OCI-LY7 (cell line): ENCODE measurements around the gene DOCK9. TPM values are rescaled to one million over a fixed set of nuclear protein-coding genes. Genes with fewer than 3 reads are reported as not detected.

Source experiments
- BruUV-seq: library from RNA; stranded (reverse); fragments of 400-500 nt; replicated peaks from 2 replicates; lab custom pipeline; 2021; lab: Mats Ljungman, UMichigan
- CTCF ChIA-PET: fragments of 300-600 bp; sonication (Branson Sonifier 250); formaldehyde crosslinking; loops from one replicate; lab custom pipeline; 2022; ENCODE audit warnings: antibody characterized with exemption; ENCODE audit not compliant: unreplicated experiment; lab: Charles Lee
- POLR2A ChIA-PET: fragments of 300-600 bp; sonication (Branson Sonifier 250); formaldehyde crosslinking; loops from one replicate; lab custom pipeline; 2022; ENCODE audit warnings: antibody characterized with exemption; lab: Charles Lee
- DNase-seq: peaks from one replicate; pipeline ENCODE4 v3.0.0-alpha.2; 2015; ENCODE audit warnings: low spot score
- H2AFZ ChIP-seq: fragments of 200-600 bp; sonication (generic), shearing (Covaris generic); 2 replicates; pipeline ENCODE4 v1.6.1; 2014; ENCODE audit warnings: mild to moderate bottlenecking, antibody characterized with exemption, low read length, moderate library complexity
- H3K27ac ChIP-seq: fragments of 200-600 bp; sonication (generic); 2 replicates; pipeline ENCODE4 v1.5.1; 2014; ENCODE audit warnings: mixed run types, low read depth, mild to moderate bottlenecking, moderate library complexity, low read length, inconsistent platforms; ENCODE audit not compliant: poor library complexity, severe bottlenecking
- H3K36me3 ChIP-seq: fragments of 200-600 bp; sonication (generic); 2 replicates; pipeline ENCODE4 v1.6.1; 2014; ENCODE audit warnings: mild to moderate bottlenecking, antibody characterized with exemption, low read length, moderate library complexity, mixed read lengths; ENCODE audit not compliant: insufficient read depth
- H3K4me1 ChIP-seq: fragments of 200-600 bp; sonication (generic); 2 replicates; pipeline ENCODE4 v1.5.1; 2014; ENCODE audit warnings: mild to moderate bottlenecking, low read length; ENCODE audit not compliant: insufficient read depth, poor library complexity, severe bottlenecking
- H3K4me2 ChIP-seq: fragments of 200-600 bp; sonication (generic); 2 replicates; pipeline ENCODE4 v1.6.1; 2014; ENCODE audit warnings: mild to moderate bottlenecking, low read length
- H3K4me3 ChIP-seq: fragments of 200-600 bp; sonication (generic); 2 replicates; pipeline ENCODE4 v1.5.1; 2014; ENCODE audit warnings: mild to moderate bottlenecking, low read depth, low read length; ENCODE audit not compliant: poor library complexity, severe bottlenecking
- H3K79me2 ChIP-seq: fragments of 200-600 bp; sonication (generic); 2 replicates; pipeline ENCODE4 v1.6.1; 2016; ENCODE audit warnings: low read depth, mild to moderate bottlenecking, low read length, moderate library complexity, mixed read lengths; ENCODE audit not compliant: insufficient read depth
- H3K9me2 ChIP-seq: fragments of 200-600 bp; sonication (generic); 2 replicates; pipeline ENCODE4 v1.6.1; 2016; ENCODE audit warnings: mild to moderate bottlenecking, low read length, mixed read lengths; ENCODE audit not compliant: insufficient read depth
- H3K9me3 ChIP-seq: fragments of 200-600 bp; sonication (generic); 2 replicates; pipeline ENCODE4 v1.6.1; 2014; ENCODE audit warnings: mild to moderate bottlenecking, mixed run types, low read length, mixed read lengths
- H4K20me1 ChIP-seq: fragments of 200-600 bp; sonication (generic); 2 replicates; pipeline ENCODE4 v1.6.1; 2014; ENCODE audit warnings: mild to moderate bottlenecking, antibody characterized with exemption, low read length, moderate library complexity, mixed read lengths; ENCODE audit not compliant: insufficient read depth
- CTCF ChIP-seq: fragments of 200-600 bp; sonication (generic); conservative IDR thresholded peaks from 2 replicates; pipeline ENCODE4 v1.5.1; 2014; ENCODE audit warnings: mild to moderate bottlenecking, antibody characterized with exemption, low read length, moderate library complexity, mixed read lengths
- EZH2phosphoT487 ChIP-seq: fragments of 200-600 bp; sonication (generic); IDR thresholded peaks from 2 replicates; pipeline ENCODE4 v1.6.1; 2018; ENCODE audit warnings: low read depth, borderline replicate concordance, mild to moderate bottlenecking, mixed run types, antibody characterized with exemption, low read length, moderate library complexity, mixed read lengths
- intact Hi-C: fragments of 100-400 bp; cut with micrococcal nuclease; formaldehyde crosslinking; loops from one replicate; pipeline ENCODE4 v1.10.0; 2022; ENCODE audit not compliant: unreplicated experiment
- total RNA-seq, 2 experiments: library from RNA; depleted of rRNA in 1 of 2; stranded (reverse); fragments of >200 nt in 1 of 2; shearing (Covaris generic) in 1 of 2; gene quantifications; 2 replicates each; pipeline ENCODE4 v1.2.3, GENCODE V29; 2014 to 2022

DOCK9 gene
- total RNA-seq, 2 experiments from 2014 or later: 24.0 to 28.0 TPM

GRCh38 chr13:98837896-98838295 is 140.0 kb downstream of the DOCK9 start:
- POLR2A ChIA-PET: interaction anchor here (1.0 kb wide), 2 partner anchors 9 to 29 kb away, joined by 3 to 4 read pairs; no protein-coding TSS in a partner anchor
- CTCF ChIA-PET: interaction anchor here (1.1 kb wide), 1 partner anchor 11 kb away, joined by 3 read pairs; no protein-coding TSS in a partner anchor

GRCh38 chr13:98835156-98835555 is 142.7 kb downstream of the DOCK9 start:
- TF ChIP-seq EZH2phosphoT487: no peak
- no peak for TF ChIP-seq CTCF
- Histone ChIP-seq H3K4me2 (no peak overlapping the region), H3K9me3 (no peaks in the 10 kb centered on the region), H3K4me3 (no peak overlapping the region), H4K20me1 (no peaks in the 10 kb centered on the region), H3K9me2 (no peaks in the 10 kb centered on the region), H2AFZ (no peak overlapping the region), H3K4me1 (no peaks in the 10 kb centered on the region), H3K79me2 (no peaks in the 10 kb centered on the region), H3K27ac (no peak overlapping the region), H3K36me3 (0 out of 2 replicates have a peak, but pooled peaks cover 3% of the 10 kb centered on the region)
- intact Hi-C loops: no loop called here
- no TSS peak for BruUV-seq
- POLR2A ChIA-PET: interaction anchor here (0.7 kb wide), 1 partner anchor 153 kb away, joined by 5 read pairs; no protein-coding TSS in a partner anchor
- DNase-seq: no peak
- CTCF ChIA-PET: no interaction called here

More at GRCh38 chr13:98837896-98838295, 140.0 kb downstream of the DOCK9 start:
- DNase-seq: no peak
- Histone ChIP-seq H2AFZ (no peak overlapping the region), H3K9me3 (no peaks in the 10 kb centered on the region), H3K36me3 (no peaks in the 10 kb centered on the region), H3K9me2 (no peaks in the 10 kb centered on the region), H3K4me3 (no peak overlapping the region), H3K4me2 (no peak overlapping the region), H3K79me2 (no peaks in the 10 kb centered on the region), H4K20me1 (no peaks in the 10 kb centered on the region), H3K4me1 (peaks cover 2% of the 10 kb centered on the region), H3K27ac (no peak overlapping the region)
- BruUV-seq: no TSS peak
- intact Hi-C loops: no loop called here
- no peak for TF ChIP-seq CTCF
- no peak for TF ChIP-seq EZH2phosphoT487

GRCh38 chr13:98834254-98834960 is 143.5 kb downstream of the DOCK9 start:
- Histone ChIP-seq H4K20me1 (no peaks in the 10 kb centered on the region), H3K4me2 (no peak overlapping the region), H3K4me1 (no peaks in the 10 kb centered on the region), H3K36me3 (peaks cover 5% of the 10 kb centered on the region; the same call in 1 of the 2 replicates), H3K9me2 (no peaks in the 10 kb centered on the region), H3K9me3 (no peaks in the 10 kb centered on the region), H3K4me3 (no peak overlapping the region), H2AFZ (no peak overlapping the region), H3K79me2 (no peaks in the 10 kb centered on the region), H3K27ac (no peak overlapping the region)
- intact Hi-C loops: no loop called here
- BruUV-seq: no TSS peak
- TF ChIP-seq CTCF (no peak), EZH2phosphoT487 (no peak)
- ChIA-PET CTCF (no interaction called here), POLR2A (no interaction called here)
- no peak for DNase-seq
